HEK293T (cell line): ENCODE results near the gene CD209.

ENCODE experiments used
- CTCF ChIA-PET: fragments of 350-600 bp; formaldehyde crosslinking; extraction: SDS; loops from one replicate; lab custom pipeline; 2021; ENCODE audit warnings: antibody characterized with exemption, inconsistent platforms; lab: Yijun Ruan, JAX
- POLR2A ChIA-PET: fragments of 350-600 bp; formaldehyde crosslinking; extraction: SDS; loops from one replicate; lab custom pipeline; 2020; ENCODE audit warnings: antibody characterized with exemption, inconsistent platforms; lab: Yijun Ruan, JAX
- DNase-seq: peaks from one replicate; pipeline ENCODE4 v3.0.0; 2012; ENCODE audit warnings: mixed read lengths; ENCODE audit errors: extremely low spot score
- ARNT ChIP-seq: fragments of 450-650 bp; IDR thresholded peaks from 2 replicates; pipeline ENCODE4 v1.6.1; 2017; ENCODE audit warnings: mild to moderate bottlenecking
- BHLHE40 ChIP-seq: fragments of 450-650 bp; IDR thresholded peaks from 2 replicates; pipeline ENCODE4 v1.6.1; 2016; ENCODE audit warnings: mild to moderate bottlenecking, moderate library complexity, borderline replicate concordance
- CTBP1 ChIP-seq: fragments of 450-650 bp; IDR thresholded peaks from 2 replicates; pipeline ENCODE4 v1.6.1; 2016; ENCODE audit warnings: borderline replicate concordance
- ELF4 ChIP-seq: fragments of 450-650 bp; IDR thresholded peaks from 2 replicates; pipeline ENCODE4 v1.6.1; 2017; ENCODE audit warnings: antibody characterized with exemption
- FOXA1 ChIP-seq: fragments of 450-650 bp; IDR thresholded peaks from 2 replicates; pipeline ENCODE4 v1.6.1; 2016; ENCODE audit warnings: mild to moderate bottlenecking
- FOXK2 ChIP-seq: fragments of 450-650 bp; IDR thresholded peaks from 2 replicates; pipeline ENCODE4 v1.6.1; 2016; ENCODE audit warnings: mild to moderate bottlenecking
- FOXM1 ChIP-seq: fragments of 450-650 bp; IDR thresholded peaks from 2 replicates; pipeline ENCODE4 v1.6.1; 2017; ENCODE audit warnings: mild to moderate bottlenecking, borderline replicate concordance
- HDGF ChIP-seq: fragments of 450-650 bp; IDR thresholded peaks from 2 replicates; pipeline ENCODE4 v1.6.1; 2017; ENCODE audit warnings: antibody characterized with exemption, borderline replicate concordance
- L3MBTL2 ChIP-seq: fragments of 450-650 bp; conservative IDR thresholded peaks from 2 replicates; pipeline ENCODE4 v1.6.1; 2016; ENCODE audit warnings: mild to moderate bottlenecking
- LEF1 ChIP-seq: fragments of 450-650 bp; IDR thresholded peaks from 2 replicates; pipeline ENCODE4 v1.6.1; 2017; ENCODE audit warnings: mild to moderate bottlenecking, borderline replicate concordance
- NFRKB ChIP-seq: fragments of 450-650 bp; IDR thresholded peaks from 2 replicates; pipeline ENCODE4 v1.6.1; 2016; ENCODE audit warnings: mild to moderate bottlenecking, moderate library complexity
- SP1 ChIP-seq: fragments of 450-650 bp; IDR thresholded peaks from 2 replicates; pipeline ENCODE4 v1.6.1; 2017
- SUZ12 ChIP-seq: fragments of 450-650 bp; IDR thresholded peaks from 2 replicates; pipeline ENCODE4 v1.6.1; 2016; ENCODE audit warnings: mild to moderate bottlenecking
- TARDBP ChIP-seq: fragments of 450-650 bp; IDR thresholded peaks from 2 replicates; pipeline ENCODE4 v1.6.1; 2016
- ZNF384 ChIP-seq: fragments of 450-650 bp; IDR thresholded peaks from 2 replicates; pipeline ENCODE4 v1.6.1; 2016
- TF ChIP-seq, protein P1 (sequence below): fragments of 450-650 bp; IDR thresholded peaks from 2 replicates; pipeline ENCODE4 v1.6.1; 2016

Gene CD209

DNA sequence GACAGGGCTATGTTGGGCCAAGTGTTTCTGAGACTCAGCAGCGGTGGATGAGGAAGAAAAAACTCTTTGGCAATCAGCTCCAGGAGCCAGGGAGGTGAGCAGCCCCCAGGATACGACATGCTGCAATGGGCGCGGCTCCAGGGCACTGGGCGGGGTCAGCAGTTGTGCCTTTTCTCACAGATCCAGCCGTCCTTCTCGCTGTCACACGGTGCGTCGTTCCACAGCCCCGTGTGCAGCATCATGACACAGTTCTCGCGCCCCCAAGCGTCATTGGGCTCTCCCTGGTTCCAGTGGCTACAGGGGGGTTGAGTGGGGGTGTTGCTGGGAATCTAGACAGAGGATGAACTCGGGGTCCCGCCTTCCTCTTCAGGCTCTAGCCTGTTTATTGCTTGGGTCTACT is 18.1 kb downstream of the CD209 start:
- ChIA-PET CTCF (no interaction called here), POLR2A (no interaction called here)
- no peak for DNase-seq
- TF ChIP-seq ZNF384 = no peak
- no peak for TF ChIP-seq SUZ12
- no peak for TF ChIP-seq ELF4
- TF ChIP-seq BHLHE40 = no peak
- TF ChIP-seq LEF1 = no peak

GRCh38 chr19:7725791-7726190 is 21.5 kb downstream of the CD209 start:
- no peak for TF ChIP-seq NFRKB
- no peak for DNase-seq
- POLR2A ChIA-PET = no interaction called here
- CTCF ChIA-PET = no interaction called here

- DNase-seq = no peak
- CTCF ChIA-PET = no interaction called here
- TF ChIP-seq LEF1 (no peak), FOXM1 (no peak), HDGF (no peak), ELF4 (no peak), NFRKB (no peak), SP1 (no peak), TARDBP (no peak), BHLHE40 (no peak)
- POLR2A ChIA-PET = no interaction called here
These were observed 25.1 kb downstream of the CD209 start for GRCh38 chr19:7722231-7722651.

DNA sequence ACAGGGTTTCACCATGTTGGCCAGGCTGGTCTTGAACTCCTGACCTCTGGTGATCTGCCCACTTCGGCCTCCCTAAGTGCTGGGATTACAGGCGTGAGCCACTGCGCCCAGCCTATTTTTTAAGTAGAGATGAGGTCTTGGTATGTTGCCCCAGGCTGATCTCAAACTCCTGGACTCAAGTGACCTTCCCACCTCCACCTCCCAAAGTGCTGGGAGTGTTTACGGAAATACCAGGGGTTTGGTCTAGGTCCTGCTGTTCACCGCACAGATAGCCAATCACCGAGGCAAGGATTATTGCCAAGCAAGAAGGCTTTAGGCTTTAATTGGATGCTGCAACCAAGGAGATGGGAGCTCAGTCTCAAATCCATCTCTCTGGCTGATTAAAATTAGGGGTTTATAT is 27.0 kb downstream of the CD209 start:
- DNase-seq = no peak
- POLR2A ChIA-PET = no interaction called here
- TF ChIP-seq HDGF (no peak), ARNT (no peak), SP1 (no peak)
- CTCF ChIA-PET = no interaction called here

GRCh38 chr19:7718668-7719067 is 28.7 kb downstream of the CD209 start:
- no peak for DNase-seq
- TF ChIP-seq LEF1 (no peak), FOXM1 (no peak), FOXA1 (no peak), BHLHE40 (no peak), ZNF384 (no peak), TARDBP (no peak), CTBP1 (no peak), SP1 (no peak)
- TF ChIP-seq, protein P1, sequence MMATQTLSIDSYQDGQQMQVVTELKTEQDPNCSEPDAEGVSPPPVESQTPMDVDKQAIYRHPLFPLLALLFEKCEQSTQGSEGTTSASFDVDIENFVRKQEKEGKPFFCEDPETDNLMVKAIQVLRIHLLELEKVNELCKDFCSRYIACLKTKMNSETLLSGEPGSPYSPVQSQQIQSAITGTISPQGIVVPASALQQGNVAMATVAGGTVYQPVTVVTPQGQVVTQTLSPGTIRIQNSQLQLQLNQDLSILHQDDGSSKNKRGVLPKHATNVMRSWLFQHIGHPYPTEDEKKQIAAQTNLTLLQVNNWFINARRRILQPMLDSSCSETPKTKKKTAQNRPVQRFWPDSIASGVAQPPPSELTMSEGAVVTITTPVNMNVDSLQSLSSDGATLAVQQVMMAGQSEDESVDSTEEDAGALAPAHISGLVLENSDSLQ = no peak
- ChIA-PET POLR2A (no interaction called here), CTCF (interaction anchor here (0.6 kb wide), 1 partner anchor 868 kb away, joined by 3 read pairs; no protein-coding TSS in a partner anchor)

GRCh38 chr19:7716762-7717161 is 30.6 kb downstream of the CD209 start:
- ChIA-PET CTCF (no interaction called here), POLR2A (no interaction called here)
- no peak for DNase-seq
- TF ChIP-seq HDGF = no peak
- no peak for TF ChIP-seq L3MBTL2
- TF ChIP-seq LEF1 = no peak
- no peak for TF ChIP-seq FOXM1
- TF ChIP-seq ARNT = no peak
- TF ChIP-seq SP1 = no peak
- TF ChIP-seq FOXK2 = no peak
- TF ChIP-seq BHLHE40 = no peak
- TF ChIP-seq, protein P1 = no peak
- TF ChIP-seq CTBP1 = no peak
- no peak for TF ChIP-seq TARDBP
- no peak for TF ChIP-seq SUZ12
- TF ChIP-seq ZNF384 = no peak
- no peak for TF ChIP-seq NFRKB

- ChIA-PET POLR2A (no interaction called here), CTCF (no interaction called here)
- TF ChIP-seq LEF1 = no peak
- no peak for TF ChIP-seq BHLHE40
- TF ChIP-seq, protein P1 = no peak
- TF ChIP-seq SUZ12 = no peak
- TF ChIP-seq L3MBTL2 = no peak
- no peak for TF ChIP-seq CTBP1
- TF ChIP-seq TARDBP = no peak
- no peak for TF ChIP-seq NFRKB
- TF ChIP-seq SP1 = no peak
- TF ChIP-seq HDGF = no peak
- no peak for TF ChIP-seq ARNT
- no peak for TF ChIP-seq ZNF384
- no peak for TF ChIP-seq ELF4
- TF ChIP-seq FOXK2 = no peak
- TF ChIP-seq FOXM1 = no peak
- TF ChIP-seq FOXA1 = no peak
- DNase-seq = no peak
These were observed 31.7 kb downstream of the CD209 start for GRCh38 chr19:7715671-7716070.
